ENCODE results near the gene RPS2.

RPS2 gene

DNA sequence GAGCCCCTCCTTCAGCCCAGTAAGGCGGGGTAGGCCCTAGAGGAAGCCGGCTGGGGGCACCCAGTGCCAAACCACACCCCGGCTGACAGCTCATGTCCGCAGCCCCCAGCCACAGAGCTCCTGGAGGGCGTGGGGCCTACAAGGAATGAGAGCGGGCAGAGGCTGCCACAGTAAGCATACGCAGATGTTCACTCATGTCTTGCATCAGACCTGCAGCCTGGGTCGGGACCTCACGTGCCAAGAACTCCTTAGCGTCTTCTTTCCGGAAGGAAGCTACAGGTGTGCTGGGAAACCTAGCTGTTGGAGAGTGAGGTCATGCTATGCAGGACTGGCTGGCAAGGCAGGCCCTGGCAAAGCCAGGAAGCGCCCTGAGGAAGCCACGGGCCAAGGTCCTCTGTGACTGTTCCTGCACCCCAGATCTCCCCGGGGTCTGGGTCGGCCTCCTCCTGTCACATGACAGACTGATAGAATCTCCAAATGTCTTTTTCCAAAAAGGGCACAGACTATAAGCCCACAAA lies 43.4 kb upstream of the RPS2 start:
- Histone ChIP-seq H3K4me3 (ENCODE audit: low read length, poor library complexity, severe bottlenecking) (peak overlapping the region; percentile 80), H3K4me1 (ENCODE audit: insufficient read depth, low read length, poor library complexity, severe bottlenecking) (peaks cover 10% of the 10 kb centered on the region), H3K9ac (ENCODE audit: low read depth, low read length, poor library complexity, severe bottlenecking) (peak overlapping the region; percentile 82)

DNA sequence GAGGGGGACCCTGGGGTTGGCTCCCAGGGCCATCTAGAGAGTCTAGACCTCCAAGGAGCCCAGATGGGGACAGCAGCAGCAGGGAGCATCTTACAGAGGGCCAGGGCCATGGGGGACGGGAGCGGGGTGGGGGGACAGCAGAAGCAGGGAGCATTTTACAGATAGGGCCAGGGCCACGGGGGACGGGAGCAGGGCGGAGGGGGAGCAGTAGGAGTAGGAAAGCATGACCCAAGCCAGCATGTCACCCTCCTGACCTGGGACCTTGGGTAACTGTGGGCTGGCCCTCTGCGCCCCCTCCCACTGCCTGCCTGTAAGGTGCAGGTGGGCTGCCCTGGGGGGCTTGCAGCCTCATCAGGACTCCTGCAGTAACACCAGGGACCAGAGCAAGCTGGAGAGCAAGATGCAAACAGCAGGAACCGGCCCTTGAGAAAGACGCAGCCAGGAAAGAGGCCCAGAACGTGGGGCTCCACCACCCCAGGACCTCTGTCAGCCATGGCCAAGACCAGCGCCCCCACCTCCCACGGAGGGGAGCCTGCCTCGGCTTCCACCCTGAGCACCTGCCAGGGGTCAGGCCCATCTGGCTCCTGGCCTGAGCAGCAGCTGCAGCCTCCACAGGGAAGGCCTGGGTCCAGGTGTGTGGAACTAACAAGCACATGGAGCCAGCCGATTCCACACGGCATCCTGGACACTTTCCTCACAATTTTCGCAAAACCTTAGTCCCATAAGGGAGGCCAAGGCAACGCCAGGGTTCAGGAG lies 42.6 kb upstream of the RPS2 start:
- TF ChIP-seq, protein P1, sequence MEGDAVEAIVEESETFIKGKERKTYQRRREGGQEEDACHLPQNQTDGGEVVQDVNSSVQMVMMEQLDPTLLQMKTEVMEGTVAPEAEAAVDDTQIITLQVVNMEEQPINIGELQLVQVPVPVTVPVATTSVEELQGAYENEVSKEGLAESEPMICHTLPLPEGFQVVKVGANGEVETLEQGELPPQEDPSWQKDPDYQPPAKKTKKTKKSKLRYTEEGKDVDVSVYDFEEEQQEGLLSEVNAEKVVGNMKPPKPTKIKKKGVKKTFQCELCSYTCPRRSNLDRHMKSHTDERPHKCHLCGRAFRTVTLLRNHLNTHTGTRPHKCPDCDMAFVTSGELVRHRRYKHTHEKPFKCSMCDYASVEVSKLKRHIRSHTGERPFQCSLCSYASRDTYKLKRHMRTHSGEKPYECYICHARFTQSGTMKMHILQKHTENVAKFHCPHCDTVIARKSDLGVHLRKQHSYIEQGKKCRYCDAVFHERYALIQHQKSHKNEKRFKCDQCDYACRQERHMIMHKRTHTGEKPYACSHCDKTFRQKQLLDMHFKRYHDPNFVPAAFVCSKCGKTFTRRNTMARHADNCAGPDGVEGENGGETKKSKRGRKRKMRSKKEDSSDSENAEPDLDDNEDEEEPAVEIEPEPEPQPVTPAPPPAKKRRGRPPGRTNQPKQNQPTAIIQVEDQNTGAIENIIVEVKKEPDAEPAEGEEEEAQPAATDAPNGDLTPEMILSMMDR (conservative IDR thresholded peaks at IDR 0.05; ENCODE audit: low read length): no peak
- no peak for TF ChIP-seq EZH2phosphoT487 (IDR thresholded peaks at IDR 0.05; ENCODE audit: borderline replicate concordance)
- Histone ChIP-seq H2AFZ (ENCODE audit: low read length) (no peak overlapping the region), H3K4me1 (ENCODE audit: insufficient read depth, low read length, poor library complexity, severe bottlenecking) (peaks cover 10% of the 10 kb centered on the region)

More for the DNA sequence above, 43.4 kb upstream of the RPS2 start:
- Histone ChIP-seq H2AFZ (ENCODE audit: low read length) (no peak overlapping the region), H3K79me2 (ENCODE audit: insufficient read depth, low read length) (peaks cover 55% of the 10 kb centered on the region), H3K4me2 (ENCODE audit: low read depth, low read length, poor library complexity, severe bottlenecking) (peak overlapping the region; percentile 95), H3K9me2 (replicated peaks; ENCODE audit: low read depth, low read length) (no peaks in the 10 kb centered on the region), H4K20me1 (ENCODE audit: insufficient read depth, low read length, poor library complexity, severe bottlenecking) (peaks cover 21% of the 10 kb centered on the region), H3F3A (ENCODE audit: low read depth) (no peaks in the 10 kb centered on the region), H3K27me3 (ENCODE audit: insufficient read depth, low read length, poor library complexity, severe bottlenecking) (no peaks in the 10 kb centered on the region), H3K36me3 (ENCODE audit: insufficient read depth, low read length) (peaks cover 4% of the 10 kb centered on the region; the same call in 1 of the 2 replicates), H3K9me3 (ENCODE audit: insufficient read depth, low read depth, low read length) (no peaks in the 10 kb centered on the region)
- TF ChIP-seq EZH2phosphoT487 (IDR thresholded peaks at IDR 0.05; ENCODE audit: borderline replicate concordance): no peak
- TF ChIP-seq, protein P1 (conservative IDR thresholded peaks at IDR 0.05; ENCODE audit: low read length): no peak

DNA sequence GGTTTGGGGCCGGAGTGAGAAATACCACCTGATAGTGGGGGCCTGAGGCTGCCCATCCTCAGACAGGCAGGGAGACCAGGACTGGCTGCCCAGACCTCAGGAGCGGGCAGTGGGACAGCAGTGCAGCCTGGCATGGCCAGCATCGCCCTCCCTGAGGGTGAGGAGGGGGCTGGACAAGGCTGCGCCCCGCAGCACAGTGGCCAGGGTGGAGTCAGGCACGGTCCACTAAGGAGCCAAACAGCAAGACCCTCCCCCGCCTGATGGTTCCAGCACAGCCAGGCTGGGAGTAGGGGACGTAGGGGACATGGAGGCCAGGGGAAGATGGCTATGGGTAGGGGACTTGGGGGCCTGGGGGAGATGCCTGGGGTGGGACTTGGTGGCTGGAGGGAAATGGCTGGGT lies 41.7 kb upstream of the RPS2 start:
- H3K9me3 ChIP-seq (ENCODE audit: insufficient read depth, low read depth, low read length): no peaks in the 10 kb centered on the region
- TF ChIP-seq, protein P1 (conservative IDR thresholded peaks at IDR 0.05; ENCODE audit: low read length): no peak
- TF ChIP-seq EZH2phosphoT487 (IDR thresholded peaks at IDR 0.05; ENCODE audit: borderline replicate concordance): no peak
- H3F3A ChIP-seq (ENCODE audit: low read depth): no peaks in the 10 kb centered on the region
- H3K9ac ChIP-seq (ENCODE audit: low read depth, low read length, poor library complexity, severe bottlenecking): peak overlapping the region; percentile 17
- no peaks in the 10 kb centered on the region for H3K27me3 ChIP-seq (ENCODE audit: insufficient read depth, low read length, poor library complexity, severe bottlenecking)
- peaks cover 19% of the 10 kb centered on the region; the same call in 1 of the 2 replicates for H3K36me3 ChIP-seq (ENCODE audit: insufficient read depth, low read length)
- H3K4me1 ChIP-seq (ENCODE audit: insufficient read depth, low read length, poor library complexity, severe bottlenecking): peaks cover 10% of the 10 kb centered on the region
- H2AFZ ChIP-seq (ENCODE audit: low read length): no peak overlapping the region
- H3K4me2 ChIP-seq (ENCODE audit: low read depth, low read length, poor library complexity, severe bottlenecking): peak overlapping the region; percentile 95
- H3K9me2 ChIP-seq (replicated peaks; ENCODE audit: low read depth, low read length): no peaks in the 10 kb centered on the region
- no peak overlapping the region for H3K4me3 ChIP-seq (ENCODE audit: low read length, poor library complexity, severe bottlenecking)
- peaks cover 21% of the 10 kb centered on the region for H4K20me1 ChIP-seq (ENCODE audit: insufficient read depth, low read length, poor library complexity, severe bottlenecking)
- H3K79me2 ChIP-seq (ENCODE audit: insufficient read depth, low read length): peaks cover 55% of the 10 kb centered on the region

More for the DNA sequence above, 42.6 kb upstream of the RPS2 start:
- Histone ChIP-seq H3K9ac (ENCODE audit: low read depth, low read length, poor library complexity, severe bottlenecking) (peak overlapping the region; percentile 82), H3K9me3 (ENCODE audit: insufficient read depth, low read depth, low read length) (no peaks in the 10 kb centered on the region), H3K4me2 (ENCODE audit: low read depth, low read length, poor library complexity, severe bottlenecking) (peak overlapping the region; percentile 95), H3K36me3 (ENCODE audit: insufficient read depth, low read length) (peaks cover 12% of the 10 kb centered on the region; the same call in 1 of the 2 replicates), H3K4me3 (ENCODE audit: low read length, poor library complexity, severe bottlenecking) (peak overlapping the region; percentile 80), H4K20me1 (ENCODE audit: insufficient read depth, low read length, poor library complexity, severe bottlenecking) (peaks cover 21% of the 10 kb centered on the region), H3K9me2 (replicated peaks; ENCODE audit: low read depth, low read length) (no peaks in the 10 kb centered on the region), H3K79me2 (ENCODE audit: insufficient read depth, low read length) (peaks cover 55% of the 10 kb centered on the region), H3F3A (ENCODE audit: low read depth) (no peaks in the 10 kb centered on the region), H3K27me3 (ENCODE audit: insufficient read depth, low read length, poor library complexity, severe bottlenecking) (no peaks in the 10 kb centered on the region)
